ENCODE measurements around the gene NTN1.
A peak's percentile ranks its signal among the peaks of the same experiment; 100 is the strongest.

NTN1 gene

DNA sequence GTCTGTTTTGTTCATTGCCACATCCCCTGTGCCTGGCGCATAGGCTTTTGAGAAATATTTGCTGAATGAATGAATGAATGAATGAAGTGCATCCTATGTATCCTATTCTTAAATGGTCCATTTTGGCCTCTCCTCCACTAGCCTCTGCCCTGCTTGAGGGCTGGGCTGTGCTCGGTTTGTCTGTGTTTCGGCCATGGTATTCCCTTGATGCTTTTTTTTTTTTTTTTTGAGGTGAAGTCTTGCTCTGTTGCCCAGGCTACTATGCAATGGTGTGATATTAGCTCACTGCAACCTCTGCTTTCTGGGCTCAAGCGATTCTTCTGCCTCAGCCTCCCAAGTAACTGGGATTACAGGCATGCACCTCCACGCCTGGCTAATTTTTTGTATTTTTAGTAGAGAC, 110.1 kb downstream of the NTN1 start:
- H3K4me1 ChIP-seq (ENCODE audit: low read length), result peaks cover 20% of the 10 kb centered on the region
- H3K79me2 ChIP-seq (ENCODE audit: low read length), result no peaks in the 10 kb centered on the region
- no peak overlapping the region for H2AFZ ChIP-seq (ENCODE audit: low read depth, low read length)
- no peaks in the 10 kb centered on the region for H3K36me3 ChIP-seq (replicated peaks; ENCODE audit: low read depth, low read length)
- no peaks in the 10 kb centered on the region for H4K20me1 ChIP-seq (ENCODE audit: insufficient read depth, low read length)
- TF ChIP-seq CTCF (IDR thresholded peaks at IDR 0.05; ENCODE audit: low read depth, low read length) (no peak), EZH2phosphoT487 (IDR thresholded peaks at IDR 0.05; ENCODE audit: low read depth) (no peak)
- H3K27me3 ChIP-seq (ENCODE audit: low read depth, low read length), result no peaks in the 10 kb centered on the region
- no peaks in the 10 kb centered on the region for H3K9me3 ChIP-seq (ENCODE audit: insufficient read depth, low read length)
- H3K4me3 ChIP-seq (ENCODE audit: low read length), result no peak overlapping the region
- no peak overlapping the region for H3K4me2 ChIP-seq (ENCODE audit: low read length)
- H3K9ac ChIP-seq (ENCODE audit: low read length), result no peak overlapping the region
- H3K27ac ChIP-seq (ENCODE audit: low read length), result no peak overlapping the region

DNA sequence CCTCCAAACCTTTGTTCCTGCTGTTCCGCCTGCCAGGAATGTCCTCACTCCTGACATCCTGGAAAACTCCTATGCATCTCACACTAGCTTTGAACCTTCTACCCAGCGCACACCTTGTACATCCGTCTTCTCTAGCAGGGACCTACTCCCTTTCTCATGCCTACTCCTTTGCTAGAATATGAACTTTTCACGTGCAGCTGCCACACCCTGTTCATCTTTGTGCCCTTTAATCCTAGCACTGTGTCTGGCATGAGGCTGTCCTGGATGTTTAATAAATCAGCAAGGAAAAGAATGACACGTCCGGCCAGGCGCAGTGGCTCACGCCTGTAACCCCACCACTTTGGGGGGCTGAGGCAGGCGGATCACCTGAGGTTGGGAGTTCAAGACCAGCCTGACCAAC, 111.0 kb downstream of the NTN1 start:
- TF ChIP-seq CTCF (IDR thresholded peaks at IDR 0.05; ENCODE audit: low read depth, low read length) (no peak), EZH2phosphoT487 (IDR thresholded peaks at IDR 0.05; ENCODE audit: low read depth) (no peak)
- H2AFZ ChIP-seq (ENCODE audit: low read depth, low read length), result no peak overlapping the region
- no peaks in the 10 kb centered on the region for H4K20me1 ChIP-seq (ENCODE audit: insufficient read depth, low read length)
- peaks cover 23% of the 10 kb centered on the region for H3K4me1 ChIP-seq (ENCODE audit: low read length)
- H3K4me2 ChIP-seq (ENCODE audit: low read length), result no peak overlapping the region
- H3K36me3 ChIP-seq (replicated peaks; ENCODE audit: low read depth, low read length), result no peaks in the 10 kb centered on the region
- no peaks in the 10 kb centered on the region for H3K27me3 ChIP-seq (ENCODE audit: low read depth, low read length)
- H3K9ac ChIP-seq (ENCODE audit: low read length), result no peak overlapping the region
- H3K9me3 ChIP-seq (ENCODE audit: insufficient read depth, low read length), result no peaks in the 10 kb centered on the region
- H3K4me3 ChIP-seq (ENCODE audit: low read length), result no peak overlapping the region
- no peaks in the 10 kb centered on the region for H3K79me2 ChIP-seq (ENCODE audit: low read length)
- no peak overlapping the region for H3K27ac ChIP-seq (ENCODE audit: low read length)

GRCh38 chr17:9132944-9133610, 111.8 kb downstream of the NTN1 start:
- no peak overlapping the region for H2AFZ ChIP-seq (ENCODE audit: low read depth, low read length)
- no peak overlapping the region for H3K27ac ChIP-seq (ENCODE audit: low read length)
- H3K27me3 ChIP-seq (ENCODE audit: low read depth, low read length), result no peaks in the 10 kb centered on the region
- H3K36me3 ChIP-seq (replicated peaks; ENCODE audit: low read depth, low read length), result no peaks in the 10 kb centered on the region
- no peaks in the 10 kb centered on the region for H3K79me2 ChIP-seq (ENCODE audit: low read length)
- no peak overlapping the region for H3K4me2 ChIP-seq (ENCODE audit: low read length)
- no peak overlapping the region for H3K9ac ChIP-seq (ENCODE audit: low read length)
- H4K20me1 ChIP-seq (ENCODE audit: insufficient read depth, low read length), result no peaks in the 10 kb centered on the region
- no peak overlapping the region for H3K4me3 ChIP-seq (ENCODE audit: low read length)
- TF ChIP-seq EZH2phosphoT487 (IDR thresholded peaks at IDR 0.05; ENCODE audit: low read depth) (no peak), CTCF (IDR thresholded peaks at IDR 0.05; ENCODE audit: low read depth, low read length) (no peak)
- peaks cover 25% of the 10 kb centered on the region for H3K4me1 ChIP-seq (ENCODE audit: low read length)
- no peaks in the 10 kb centered on the region for H3K9me3 ChIP-seq (ENCODE audit: insufficient read depth, low read length)

DNA sequence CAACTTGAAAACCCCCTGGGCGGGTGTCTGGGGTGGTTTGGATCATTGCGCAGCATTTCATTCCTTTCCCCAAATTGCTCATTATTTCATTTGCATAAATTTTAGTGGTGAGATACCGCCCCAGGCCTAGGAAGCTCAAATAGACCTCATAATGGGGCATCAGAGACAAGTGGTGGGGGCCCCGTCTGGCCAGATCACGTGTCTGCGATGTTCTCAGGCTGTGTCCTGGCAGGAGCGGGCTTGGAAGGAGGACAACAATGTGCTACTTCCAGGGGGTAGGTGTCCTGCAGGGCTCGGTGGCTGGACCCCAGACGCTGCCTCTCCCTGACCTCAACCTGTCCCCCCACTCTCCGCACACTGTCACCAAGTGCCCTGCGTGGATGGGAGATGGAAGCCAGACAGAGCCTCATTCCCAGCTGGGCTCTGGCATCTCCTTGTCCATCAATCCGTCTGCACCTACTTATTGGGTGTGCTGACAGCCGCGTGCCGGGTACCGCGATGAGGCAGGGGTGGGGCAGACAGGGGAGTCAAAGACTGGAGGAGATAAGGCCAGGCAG, 116.9 kb downstream of the NTN1 start:
- TF ChIP-seq CTCF (IDR thresholded peaks at IDR 0.05; ENCODE audit: low read depth, low read length) (no peak), EZH2phosphoT487 (IDR thresholded peaks at IDR 0.05; ENCODE audit: low read depth) (no peak)
- Histone ChIP-seq H3K4me2 (ENCODE audit: low read length) (peak overlapping the region; percentile 74), H3K9ac (ENCODE audit: low read length) (no peak overlapping the region), H3K27me3 (ENCODE audit: low read depth, low read length) (no peaks in the 10 kb centered on the region), H2AFZ (ENCODE audit: low read depth, low read length) (no peak overlapping the region), H3K36me3 (replicated peaks; ENCODE audit: low read depth, low read length) (no peaks in the 10 kb centered on the region), H3K79me2 (ENCODE audit: low read length) (no peaks in the 10 kb centered on the region), H3K4me3 (ENCODE audit: low read length) (peak overlapping the region; percentile 34; the same call in 1 of the 2 replicates), H3K4me1 (ENCODE audit: low read length) (peaks cover 19% of the 10 kb centered on the region), H4K20me1 (ENCODE audit: insufficient read depth, low read length) (no peaks in the 10 kb centered on the region), H3K9me3 (ENCODE audit: insufficient read depth, low read length) (no peaks in the 10 kb centered on the region), H3K27ac (ENCODE audit: low read length) (no peak overlapping the region)

All from OCI-LY3 (cell line).